Lower lobe of right lung (tissue), 2 donors: Measurements from ENCODE around the gene OR52N1. TPM values are rescaled to one million over a fixed set of nuclear protein-coding genes. Genes with fewer than 3 reads are reported as not detected.

ENCODE experiments used
- ATAC-seq, 2 donors: fragments of 200-7000 bp; cut with Tn5 transposase; one replicate each; pipeline ENCODE4 v1.9.1; 2020 to 2022; ENCODE audit warnings: mild to moderate bottlenecking in 2 of 2, moderate library complexity in 2 of 2
- DNase-seq: peaks from one replicate; pipeline ENCODE4 v3.0.0-alpha.2; 2020
- H3K27ac ChIP-seq: fragments of 200-600 bp; one replicate; pipeline ENCODE4 v1.8.0; 2022
- H3K27me3 ChIP-seq: fragments of 200-600 bp; one replicate; pipeline ENCODE4 v1.8.0; 2022; ENCODE audit warnings: low read depth
- H3K36me3 ChIP-seq: fragments of 200-600 bp; one replicate; pipeline ENCODE4 v1.8.0; 2022; ENCODE audit warnings: mild to moderate bottlenecking
- H3K4me1 ChIP-seq: fragments of 200-600 bp; one replicate; pipeline ENCODE4 v1.8.0; 2022
- H3K4me3 ChIP-seq: fragments of 200-600 bp; one replicate; pipeline ENCODE4 v1.8.0; 2022; ENCODE audit warnings: mild to moderate bottlenecking
- H3K9me3 ChIP-seq: fragments of 200-600 bp; one replicate; pipeline ENCODE4 v1.8.0; 2022
- CTCF ChIP-seq: fragments of 200-600 bp; IDR thresholded peaks from one replicate; pipeline ENCODE4 v1.8.0; 2022; ENCODE audit warnings: antibody characterized with exemption, mild to moderate bottlenecking
- intact Hi-C: fragments of 100-400 bp; cut with DNase I; formaldehyde crosslinking; loops from one replicate; pipeline ENCODE4 v1.11.0; 2022
- long read RNA-seq: library from polyadenylated mRNA; unstranded; transcript quantifications from one replicate; pipeline ENCODE4 v2.0.0, GENCODE V29; 2021
- total RNA-seq: library from RNA; stranded (reverse); fragmentation: NEBNext Ultra II Directional; extraction: Animal tissue kit (Norgen Biotek cat#: 25700); gene quantifications from one replicate; pipeline ENCODE4 v1.2.1, GENCODE V29; 2021
- donor health status: DM: no; HTN: yes; CAD: no; lungs with severe emphysema.

The OR52N1 gene
- not detected for total RNA-seq
- long read RNA-seq: 0 reads

- intact Hi-C loops: no loop called here
- DNase-seq (no peak), ATAC-seq (no peak)
- Histone ChIP-seq H3K4me3 (no peak within 1 kb of the TSS), H3K36me3 (no peaks in the 10 kb centered on the region), H3K9me3 (no peaks in the 10 kb centered on the region), H3K27me3 (no peaks in the 10 kb centered on the region), H3K4me1 (no peaks in the 10 kb centered on the region), H3K27ac (no peak within 1 kb of the TSS)
- TF ChIP-seq CTCF: no peak
Observed at GRCh38 chr11:5791165-5791564, at the start of gene OR52N1. TSS of gene OR52N1 (minus strand) at chr11:5791265. CDS start at chr11:5788816, 2,449 bp downstream.

- H3K4me3 ChIP-seq: no peak overlapping the region
- no peak for DNase-seq
- H3K36me3 ChIP-seq: no peaks in the 10 kb centered on the region
- intact Hi-C loops: no loop called here
- H3K4me1 ChIP-seq: no peaks in the 10 kb centered on the region
- no peak overlapping the region for H3K27ac ChIP-seq
- ATAC-seq: peak in 1 of 2 donors; percentile 68
- no peaks in the 10 kb centered on the region for H3K9me3 ChIP-seq
- TF ChIP-seq CTCF: no peak
- H3K27me3 ChIP-seq: no peaks in the 10 kb centered on the region
Observed at GRCh38 chr11:5837695-5838094, 46.6 kb upstream of the OR52N1 start.

DNA sequence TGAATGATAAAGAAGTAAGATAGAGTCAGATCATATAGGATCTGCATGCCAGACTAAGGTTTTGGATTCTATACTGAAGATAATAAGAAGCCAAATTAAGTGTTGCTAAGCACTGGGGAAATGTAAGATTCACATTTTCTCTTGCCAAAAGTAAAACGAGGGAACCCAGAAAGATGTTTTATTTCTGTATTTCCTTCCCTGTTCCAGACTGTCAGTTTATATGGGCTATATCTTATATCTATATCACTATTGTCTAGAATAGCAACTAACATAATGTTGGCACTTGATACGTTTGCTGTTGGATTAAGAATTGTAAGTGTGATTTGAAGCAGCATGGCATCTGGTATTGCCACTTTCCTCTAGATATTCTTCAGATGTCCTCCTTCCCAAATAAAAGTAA lies 42.4 kb upstream of the OR52N1 start:
- Histone ChIP-seq H3K4me1 (no peaks in the 10 kb centered on the region), H3K4me3 (no peak overlapping the region), H3K27ac (no peak overlapping the region), H3K27me3 (no peaks in the 10 kb centered on the region), H3K9me3 (no peaks in the 10 kb centered on the region), H3K36me3 (no peaks in the 10 kb centered on the region)
- DNase-seq (no peak), ATAC-seq (no peak)
- TF ChIP-seq CTCF: no peak
- intact Hi-C loops: no loop called here

GRCh38 chr11:5831196-5831829 lies 40.2 kb upstream of the OR52N1 start:
- TF ChIP-seq CTCF: no peak
- no peaks in the 10 kb centered on the region for H3K4me1 ChIP-seq
- no peak overlapping the region for H3K27ac ChIP-seq
- no peak overlapping the region for H3K4me3 ChIP-seq
- H3K27me3 ChIP-seq: no peaks in the 10 kb centered on the region
- no peaks in the 10 kb centered on the region for H3K9me3 ChIP-seq
- intact Hi-C loops: no loop called here
- no peaks in the 10 kb centered on the region for H3K36me3 ChIP-seq
- no peak for DNase-seq
- no peak for ATAC-seq

- H3K4me3 ChIP-seq: no peak overlapping the region
- no peaks in the 10 kb centered on the region for H3K4me1 ChIP-seq
- intact Hi-C loops: no loop called here
- no peaks in the 10 kb centered on the region for H3K36me3 ChIP-seq
- no peak for TF ChIP-seq CTCF
- no peaks in the 10 kb centered on the region for H3K27me3 ChIP-seq
- ATAC-seq (peak in 1 of 2 donors; percentile 44), DNase-seq (no peak)
- H3K9me3 ChIP-seq: no peaks in the 10 kb centered on the region
- no peak overlapping the region for H3K27ac ChIP-seq
Observed at GRCh38 chr11:5818245-5818886, 27.3 kb upstream of the OR52N1 start.
